DMS 273 (cell line): ENCODE measurements around the gene SELP.
"Not testable (repeated sequence)": the region's sequence is repeated elsewhere in the genome, so short reads cannot be mapped to it uniquely, and the experiment has no call there.

ENCODE experiments used
- DNase-seq: peaks from one replicate; lab custom pipeline; 2025; ENCODE audit not compliant: unreplicated experiment; lab: John Stamatoyannopoulos, UW

The SELP gene

DNA sequence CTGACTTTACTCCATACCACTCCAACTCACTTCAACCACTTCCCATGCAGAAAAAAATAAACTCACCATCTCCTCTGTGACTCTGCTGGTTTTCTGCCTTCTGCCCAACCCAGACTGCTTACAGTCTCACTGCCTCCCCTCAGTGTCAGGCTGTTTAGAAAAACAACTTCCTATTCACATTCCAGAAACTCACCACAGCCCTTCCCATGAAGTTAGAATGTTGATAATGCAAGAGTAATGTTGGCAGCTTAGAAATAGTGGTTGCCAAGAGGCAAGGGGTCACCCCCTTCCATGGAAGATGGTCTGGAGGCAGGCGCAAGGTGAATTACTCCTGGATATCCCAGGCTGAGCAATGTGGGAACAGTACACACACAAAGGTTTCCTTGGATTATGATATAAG is at the start of gene SELP:
TSS of gene SELP (minus strand) at position 119 of the 400 bp plus-strand sequence. CDS start at position 69, 50 bp downstream.
- DNase-seq = no peak

- no peak for DNase-seq
Observed at GRCh38 chr1:169679692-169680091, 49.8 kb upstream of the SELP start.

GRCh38 chr1:169676001-169676400 is 46.1 kb upstream of the SELP start:
- no peak for DNase-seq

- DNase-seq = no peak
Observed at GRCh38 chr1:169670836-169671235, 40.9 kb upstream of the SELP start.

DNA sequence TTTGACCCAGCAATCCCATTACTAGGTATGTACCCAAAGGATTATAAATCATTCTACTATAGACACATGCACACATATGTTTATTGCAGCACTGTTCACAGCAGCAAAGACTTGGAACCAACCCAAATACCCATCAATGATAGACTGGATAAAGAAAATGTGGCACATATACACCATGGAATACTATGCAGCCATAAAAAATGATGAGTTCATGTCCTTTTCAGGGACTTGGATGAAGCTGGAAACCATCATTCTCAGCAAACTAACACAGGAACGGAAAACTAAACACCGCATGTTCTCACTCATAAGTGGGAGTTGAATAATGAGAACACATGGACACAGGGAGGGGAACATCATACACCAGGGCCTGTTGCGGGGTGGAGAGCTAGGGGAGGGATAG is 40.3 kb upstream of the SELP start:
- DNase-seq = not testable (repeated sequence)

- DNase-seq = not testable (repeated sequence)
Observed at GRCh38 chr1:169667699-169668596, 38.0 kb upstream of the SELP start.

- not testable (repeated sequence) for DNase-seq
Observed at GRCh38 chr1:169667227-169667639, 37.3 kb upstream of the SELP start.

GRCh38 chr1:169662680-169663079 is 32.8 kb upstream of the SELP start:
- DNase-seq = not testable (repeated sequence)

DNA sequence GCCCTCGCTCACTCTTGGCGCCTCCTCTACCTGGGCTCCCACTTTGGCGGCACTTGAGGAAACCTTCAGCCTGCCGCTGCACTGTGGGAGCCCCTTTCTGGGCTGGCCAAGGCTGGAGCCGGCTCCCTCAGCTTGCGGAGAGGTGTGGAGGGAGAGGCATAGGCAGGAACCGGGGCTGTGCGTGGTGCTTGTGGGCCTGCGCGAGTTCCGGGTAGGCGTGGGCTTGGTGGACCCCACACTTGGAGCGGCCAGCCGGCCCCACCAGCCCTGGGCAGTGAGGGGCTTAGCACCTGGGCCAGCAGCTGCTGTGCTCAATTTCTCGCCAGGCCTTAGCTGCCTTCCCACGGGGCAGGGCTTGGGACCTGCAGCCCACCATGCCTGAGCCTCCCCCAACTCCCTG is 31.1 kb upstream of the SELP start:
- DNase-seq = not testable (repeated sequence)

- DNase-seq = not testable (repeated sequence)
Observed at GRCh38 chr1:169658777-169659176, 28.9 kb upstream of the SELP start.

DNA sequence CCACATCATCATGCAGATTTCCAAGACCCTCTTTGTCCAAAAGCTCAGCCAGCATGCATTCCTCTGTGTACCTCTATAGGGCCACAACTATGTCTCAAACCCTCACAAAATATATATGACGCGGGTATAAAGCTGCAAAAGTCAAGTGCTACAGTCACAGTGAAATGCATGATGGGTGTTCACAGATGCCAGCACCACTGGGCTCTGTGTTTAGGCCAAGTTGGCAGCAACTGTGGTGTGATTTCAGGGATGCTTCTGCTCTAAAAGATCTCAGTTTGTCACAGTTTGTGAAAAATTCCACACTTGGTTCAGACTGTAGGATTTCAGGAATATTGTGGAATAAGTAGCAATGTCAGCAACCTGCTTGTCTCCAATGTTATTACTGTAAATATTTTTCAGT is 23.9 kb upstream of the SELP start:
- no peak for DNase-seq

- no peak for DNase-seq
Observed at GRCh38 chr1:169651035-169651434, 21.1 kb upstream of the SELP start.

GRCh38 chr1:169650551-169650950 is 20.6 kb upstream of the SELP start:
- no peak for DNase-seq

- DNase-seq = no peak
Observed at GRCh38 chr1:169648709-169649108, 18.8 kb upstream of the SELP start.

GRCh38 chr1:169648187-169648586 is 18.3 kb upstream of the SELP start:
- DNase-seq = no peak

GRCh38 chr1:169647512-169647911 is 17.6 kb upstream of the SELP start:
- no peak for DNase-seq

- no peak for DNase-seq
Observed at GRCh38 chr1:169644297-169644696, 14.4 kb upstream of the SELP start.

DNA sequence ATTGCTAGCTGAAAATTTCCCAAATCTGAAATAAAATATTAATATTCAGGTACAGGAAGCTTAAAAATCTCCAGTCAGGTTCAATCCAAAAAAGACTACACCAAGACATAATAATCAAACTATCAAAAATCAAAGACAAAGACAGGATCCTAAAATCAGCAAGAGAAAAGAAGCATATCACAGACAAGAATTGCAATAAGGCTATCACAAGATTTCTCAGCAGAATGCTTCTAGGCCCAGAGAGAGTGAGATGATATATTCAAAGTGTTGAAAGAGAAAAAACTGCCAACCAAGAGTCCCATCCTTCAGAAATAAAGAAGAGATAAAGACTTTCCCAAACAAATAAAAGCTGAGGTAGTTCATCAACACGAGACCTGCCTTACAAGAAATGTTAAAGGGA is 5.0 kb upstream of the SELP start:
- DNase-seq = no peak

GRCh38 chr1:169634145-169634544 is 4.2 kb upstream of the SELP start:
- no peak for DNase-seq

DNA sequence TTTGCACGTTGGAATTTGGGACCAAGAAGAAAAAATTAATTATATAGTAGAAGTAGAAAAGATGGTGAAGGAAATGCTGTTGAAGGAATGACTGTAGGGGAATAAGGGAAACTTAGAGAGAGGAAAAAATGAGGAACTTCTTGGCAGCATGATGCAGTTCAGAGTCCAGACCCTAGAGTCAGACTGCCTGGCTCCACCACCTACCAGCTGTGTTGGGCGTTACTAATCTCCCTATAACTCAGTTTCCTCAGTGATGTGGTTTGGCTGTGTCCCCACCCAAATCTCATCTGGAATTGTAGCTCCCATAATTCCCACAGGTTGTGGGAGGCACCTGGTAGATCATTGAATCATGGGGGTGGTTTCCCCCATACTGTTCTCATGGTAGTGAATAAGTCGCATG is 1.3 kb upstream of the SELP start:
- DNase-seq = no peak

- DNase-seq = no peak
Observed at GRCh38 chr1:169624912-169625311, 5.0 kb downstream of the SELP start.

DNA sequence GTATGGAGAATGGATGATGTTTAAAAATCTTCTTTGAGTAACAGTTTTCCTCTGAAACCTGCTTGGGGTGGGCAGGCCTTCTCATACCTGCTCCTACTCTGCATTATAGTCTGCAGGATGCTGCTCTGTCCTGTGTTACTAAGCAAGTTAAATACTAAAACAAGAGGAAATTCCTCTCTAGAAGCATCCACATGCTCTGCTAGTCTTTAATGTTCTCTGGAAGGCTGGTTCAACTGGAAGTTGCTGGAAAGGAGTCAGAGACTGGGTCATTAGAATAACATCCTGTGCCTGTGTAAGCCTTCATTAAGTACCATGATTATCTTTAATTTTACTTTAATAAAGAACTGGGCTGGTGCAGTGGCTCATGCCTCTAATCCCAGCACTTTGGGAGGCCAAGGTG is 5.8 kb downstream of the SELP start:
- DNase-seq = no peak
